Measurements from ENCODE around the gene COX6B1.
"Not testable (repeated sequence)": the region's sequence is repeated elsewhere in the genome, so short reads cannot be mapped to it uniquely, and the experiment has no call there.

The COX6B1 gene

GRCh38 chr19:35666251-35666913, 18.3 kb downstream of the COX6B1 start, which contains the start of gene UPK1A:
Gene UPK1A (plus strand): TSS chr19:35666517. CDS start chr19:35666813, 296 bp downstream.
- no peaks in the 10 kb centered on the region for H3K4me1 ChIP-seq (ENCODE audit: control insufficient read depth, insufficient read depth, low read length)
- H3K9ac ChIP-seq (ENCODE audit: low read length): no peak within 1 kb of the TSS
- H3K27ac ChIP-seq (ENCODE audit: low read depth, low read length): no peak within 1 kb of the TSS
- H3K36me3 ChIP-seq (ENCODE audit: control insufficient read depth, insufficient read depth, low read length): peaks cover 4% of the 10 kb centered on the region; the same call in 1 of the 2 replicates
- peaks cover 12% of the 10 kb centered on the region; the same call in 1 of the 2 replicates for H3K27me3 ChIP-seq (ENCODE audit: control insufficient read depth, insufficient read depth, low read length)
- H3K4me3 ChIP-seq (ENCODE audit: low read depth, low read length): no peak within 1 kb of the TSS
- H3K9me3 ChIP-seq (ENCODE audit: control insufficient read depth, insufficient read depth, low read depth, low read length): no peaks in the 10 kb centered on the region

GRCh38 chr19:35669566-35669965, 21.4 kb downstream of the COX6B1 start:
- Histone ChIP-seq H3K4me1 (ENCODE audit: control insufficient read depth, insufficient read depth, low read length) (no peaks in the 10 kb centered on the region; the same call in 1 of the 2 replicates), H3K27ac (ENCODE audit: low read depth, low read length) (no peak overlapping the region), H3K36me3 (ENCODE audit: control insufficient read depth, insufficient read depth, low read length) (no peaks in the 10 kb centered on the region), H3K9me3 (ENCODE audit: control insufficient read depth, insufficient read depth, low read depth, low read length) (no peaks in the 10 kb centered on the region), H3K9ac (ENCODE audit: low read length) (no peak overlapping the region), H3K27me3 (ENCODE audit: control insufficient read depth, insufficient read depth, low read length) (peaks cover 29% of the 10 kb centered on the region; the same call in 1 of the 2 replicates), H3K4me3 (ENCODE audit: low read depth, low read length) (no peak overlapping the region)

GRCh38 chr19:35669974-35670373, 21.9 kb downstream of the COX6B1 start:
- no peak overlapping the region for H3K4me3 ChIP-seq (ENCODE audit: low read depth, low read length)
- H3K27me3 ChIP-seq (ENCODE audit: control insufficient read depth, insufficient read depth, low read length): peaks cover 29% of the 10 kb centered on the region; the same call in 1 of the 2 replicates

GRCh38 chr19:35670686-35671085, 22.6 kb downstream of the COX6B1 start:
- H3K4me1 ChIP-seq (ENCODE audit: control insufficient read depth, insufficient read depth, low read length): no peaks in the 10 kb centered on the region; the same call in 1 of the 2 replicates
- H3K27me3 ChIP-seq (ENCODE audit: control insufficient read depth, insufficient read depth, low read length): peaks cover 29% of the 10 kb centered on the region; the same call in 1 of the 2 replicates
- H3K9ac ChIP-seq (ENCODE audit: low read length): no peak overlapping the region
- H3K4me3 ChIP-seq (ENCODE audit: low read depth, low read length): no peak overlapping the region
- no peak overlapping the region for H3K27ac ChIP-seq (ENCODE audit: low read depth, low read length)
- no peaks in the 10 kb centered on the region for H3K9me3 ChIP-seq (ENCODE audit: control insufficient read depth, insufficient read depth, low read depth, low read length)
- no peaks in the 10 kb centered on the region for H3K36me3 ChIP-seq (ENCODE audit: control insufficient read depth, insufficient read depth, low read length)

More at GRCh38 chr19:35669974-35670373, 21.9 kb downstream of the COX6B1 start:
- Histone ChIP-seq H3K9ac (ENCODE audit: low read length) (no peak overlapping the region), H3K36me3 (ENCODE audit: control insufficient read depth, insufficient read depth, low read length) (no peaks in the 10 kb centered on the region), H3K9me3 (ENCODE audit: control insufficient read depth, insufficient read depth, low read depth, low read length) (no peaks in the 10 kb centered on the region), H3K4me1 (ENCODE audit: control insufficient read depth, insufficient read depth, low read length) (no peaks in the 10 kb centered on the region; the same call in 1 of the 2 replicates), H3K27ac (ENCODE audit: low read depth, low read length) (no peak overlapping the region)

- no peaks in the 10 kb centered on the region for H3K36me3 ChIP-seq (ENCODE audit: control insufficient read depth, insufficient read depth, low read length)
- no peaks in the 10 kb centered on the region for H3K9me3 ChIP-seq (ENCODE audit: control insufficient read depth, insufficient read depth, low read depth, low read length)
- H3K27ac ChIP-seq (ENCODE audit: low read depth, low read length): no peak overlapping the region
- H3K4me1 ChIP-seq (ENCODE audit: control insufficient read depth, insufficient read depth, low read length): no peaks in the 10 kb centered on the region; the same call in 1 of the 2 replicates
- H3K9ac ChIP-seq (ENCODE audit: low read length): no peak overlapping the region
- no peak overlapping the region for H3K4me3 ChIP-seq (ENCODE audit: low read depth, low read length)
- H3K27me3 ChIP-seq (ENCODE audit: control insufficient read depth, insufficient read depth, low read length): peaks cover 29% of the 10 kb centered on the region; the same call in 1 of the 2 replicates
These were observed 23.7 kb downstream of the COX6B1 start for GRCh38 chr19:35671818-35672217.

- H3K9ac ChIP-seq (ENCODE audit: low read length): peak overlapping the region; percentile 3
These were observed 25.1 kb downstream of the COX6B1 start for GRCh38 chr19:35673121-35673804.

GRCh38 chr19:35675589-35676140, 27.5 kb downstream of the COX6B1 start:
- H3K4me3 ChIP-seq (ENCODE audit: low read depth, low read length): no peak overlapping the region
- H3K9ac ChIP-seq (ENCODE audit: low read length): no peak overlapping the region
- H3K36me3 ChIP-seq (ENCODE audit: control insufficient read depth, insufficient read depth, low read length): no peaks in the 10 kb centered on the region
- no peaks in the 10 kb centered on the region; the same call in 1 of the 2 replicates for H3K4me1 ChIP-seq (ENCODE audit: control insufficient read depth, insufficient read depth, low read length)
- H3K27ac ChIP-seq (ENCODE audit: low read depth, low read length): no peak overlapping the region
- H3K9me3 ChIP-seq (ENCODE audit: control insufficient read depth, insufficient read depth, low read depth, low read length): no peaks in the 10 kb centered on the region
- H3K27me3 ChIP-seq (ENCODE audit: control insufficient read depth, insufficient read depth, low read length): peaks cover 17% of the 10 kb centered on the region; the same call in 1 of the 2 replicates

More at GRCh38 chr19:35673121-35673804, 25.1 kb downstream of the COX6B1 start:
- Histone ChIP-seq H3K27ac (ENCODE audit: low read depth, low read length) (no peak overlapping the region), H3K27me3 (ENCODE audit: control insufficient read depth, insufficient read depth, low read length) (peaks cover 29% of the 10 kb centered on the region; the same call in 1 of the 2 replicates), H3K36me3 (ENCODE audit: control insufficient read depth, insufficient read depth, low read length) (no peaks in the 10 kb centered on the region), H3K4me1 (ENCODE audit: control insufficient read depth, insufficient read depth, low read length) (no peaks in the 10 kb centered on the region; the same call in 1 of the 2 replicates), H3K4me3 (ENCODE audit: low read depth, low read length) (peak overlapping the region; percentile 79), H3K9me3 (ENCODE audit: control insufficient read depth, insufficient read depth, low read depth, low read length) (no peaks in the 10 kb centered on the region)

- no peak overlapping the region for H3K4me3 ChIP-seq (ENCODE audit: low read depth, low read length)
- no peaks in the 10 kb centered on the region for H3K36me3 ChIP-seq (ENCODE audit: control insufficient read depth, insufficient read depth, low read length)
- H3K9ac ChIP-seq (ENCODE audit: low read length): no peak overlapping the region
- H3K27me3 ChIP-seq (ENCODE audit: control insufficient read depth, insufficient read depth, low read length): no peaks in the 10 kb centered on the region
- no peaks in the 10 kb centered on the region for H3K4me1 ChIP-seq (ENCODE audit: control insufficient read depth, insufficient read depth, low read length)
- no peaks in the 10 kb centered on the region for H3K9me3 ChIP-seq (ENCODE audit: control insufficient read depth, insufficient read depth, low read depth, low read length)
- no peak overlapping the region for H3K27ac ChIP-seq (ENCODE audit: low read depth, low read length)
These were observed 41.7 kb downstream of the COX6B1 start for GRCh38 chr19:35689836-35690235.

GRCh38 chr19:35691106-35691505, 43.0 kb downstream of the COX6B1 start:
- H3K4me1 ChIP-seq (ENCODE audit: control insufficient read depth, insufficient read depth, low read length); H3K9ac ChIP-seq (ENCODE audit: low read length); H3K27ac ChIP-seq (ENCODE audit: low read depth, low read length); H3K27me3 ChIP-seq (ENCODE audit: control insufficient read depth, insufficient read depth, low read length); H3K36me3 ChIP-seq (ENCODE audit: control insufficient read depth, insufficient read depth, low read length); H3K9me3 ChIP-seq (ENCODE audit: control insufficient read depth, insufficient read depth, low read depth, low read length); H3K4me3 ChIP-seq (ENCODE audit: low read depth, low read length): not testable (repeated sequence)

GRCh38 chr19:35692010-35692409, 43.9 kb downstream of the COX6B1 start:
- Histone ChIP-seq H3K27me3 (ENCODE audit: control insufficient read depth, insufficient read depth, low read length) (no peaks in the 10 kb centered on the region), H3K36me3 (ENCODE audit: control insufficient read depth, insufficient read depth, low read length) (no peaks in the 10 kb centered on the region), H3K4me3 (ENCODE audit: low read depth, low read length) (no peak overlapping the region), H3K27ac (ENCODE audit: low read depth, low read length) (no peak overlapping the region), H3K9me3 (ENCODE audit: control insufficient read depth, insufficient read depth, low read depth, low read length) (peaks cover 5% of the 10 kb centered on the region), H3K9ac (ENCODE audit: low read length) (no peak overlapping the region), H3K4me1 (ENCODE audit: control insufficient read depth, insufficient read depth, low read length) (no peaks in the 10 kb centered on the region)

- H3K9me3 ChIP-seq (ENCODE audit: control insufficient read depth, insufficient read depth, low read depth, low read length): peaks cover 5% of the 10 kb centered on the region
- H3K27ac ChIP-seq (ENCODE audit: low read depth, low read length): no peak overlapping the region
- H3K4me1 ChIP-seq (ENCODE audit: control insufficient read depth, insufficient read depth, low read length): no peaks in the 10 kb centered on the region
- H3K36me3 ChIP-seq (ENCODE audit: control insufficient read depth, insufficient read depth, low read length): no peaks in the 10 kb centered on the region
- H3K9ac ChIP-seq (ENCODE audit: low read length): no peak overlapping the region
- H3K4me3 ChIP-seq (ENCODE audit: low read depth, low read length): no peak overlapping the region
- H3K27me3 ChIP-seq (ENCODE audit: control insufficient read depth, insufficient read depth, low read length): no peaks in the 10 kb centered on the region
These were observed 45.3 kb downstream of the COX6B1 start for GRCh38 chr19:35693422-35693821.
